ENCODE data around the gene GHSR. TPM values are rescaled to one million over a fixed set of nuclear protein-coding genes. Genes with fewer than 3 reads are reported as not detected.

The GHSR gene
- polyA plus RNA-seq, 1 of the 3 experiments (the other 2 are of a cell fraction) = not detected

DNA sequence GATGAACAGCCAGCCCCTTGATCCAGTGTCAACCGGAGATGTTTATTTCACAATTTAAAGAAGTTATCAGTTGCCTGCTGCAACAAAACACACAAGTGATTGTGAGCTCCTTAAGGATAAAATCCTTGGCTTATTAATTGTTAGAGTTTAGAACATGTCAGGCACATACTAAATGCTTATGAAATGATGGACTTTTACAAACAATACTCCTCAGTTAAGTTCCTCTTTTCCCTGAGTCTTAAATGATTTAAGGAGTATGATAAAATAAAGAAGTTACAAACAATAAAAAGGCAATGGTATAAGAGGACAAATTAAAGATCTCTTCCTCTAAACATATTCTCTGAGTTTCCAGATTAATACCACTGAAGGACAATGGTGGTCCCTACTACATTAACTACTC, 5.7 kb downstream of the GHSR start:
- H3K79me2 ChIP-seq (ENCODE audit: insufficient read depth) = no peaks in the 10 kb centered on the region
- H3K4me2 ChIP-seq = no peak overlapping the region
- ChIA-PET CTCF (interaction anchor here (1.8 to 2.4 kb wide), 2 partner anchors 19 to 35 kb away, joined by 4 to 9 read pairs; no protein-coding TSS in a partner anchor), POLR2A (no interaction called here)
- no peak overlapping the region for H2AFZ ChIP-seq (ENCODE audit: low read depth)
- H3K36me3 ChIP-seq (replicated peaks in 1 of 2; ENCODE audit: control insufficient read depth in 1 of 2, insufficient read depth in 2 of 2, low read length in 1 of 2) = no peaks in the 10 kb centered on the region
- H3K27ac ChIP-seq (ENCODE audit: low read depth in 2 of 2, low read length in 1 of 2) = no peak overlapping the region
- H3K4me1 ChIP-seq (ENCODE audit: control insufficient read depth in 1 of 2, insufficient read depth in 2 of 2, low read depth in 1 of 2, low read length in 1 of 2) = no peaks in the 10 kb centered on the region
- H3K27me3 ChIP-seq (ENCODE audit: insufficient read depth) = peaks cover 6% of the 10 kb centered on the region
- H3K4me3 ChIP-seq (ENCODE audit: low read depth in 2 of 2, low read length in 1 of 2) = no peak overlapping the region
- TF ChIP-seq REST (IDR thresholded peaks at IDR 0.05; ENCODE audit: low read depth, low read length) = no peak
- TF ChIP-seq YY1 (IDR thresholded peaks at IDR 0.05; ENCODE audit: low read depth) = no peak
- no peak for TF ChIP-seq GATA2 (CRISPR knock-in tag; IDR thresholded peaks at IDR 0.05)
- TF ChIP-seq USF1 (IDR thresholded peaks at IDR 0.05; ENCODE audit: borderline replicate concordance, low read depth) = no peak
- no peak for TF ChIP-seq ZBTB33 (IDR thresholded peaks at IDR 0.05; ENCODE audit: borderline replicate concordance, low read depth)
- TF ChIP-seq ELF1 (IDR thresholded peaks at IDR 0.05) = no peak
- no peak for TF ChIP-seq TEAD4 (IDR thresholded peaks at IDR 0.05; ENCODE audit: borderline replicate concordance, insufficient read depth)
- TF ChIP-seq TCF12 (IDR thresholded peaks at IDR 0.05) = no peak
- TF ChIP-seq EP300 (IDR thresholded peaks at IDR 0.05; ENCODE audit: borderline replicate concordance in 1 of 2, low read depth in 1 of 2, low read length in 1 of 2) = no peak
- no peak for TF ChIP-seq RXRA (IDR thresholded peaks at IDR 0.05; ENCODE audit: borderline replicate concordance, low read depth)
- no peak for TF ChIP-seq NRF1 (IDR thresholded peaks at IDR 0.05; ENCODE audit: low read depth, low read length)
- no peak for TF ChIP-seq RFX5 (IDR thresholded peaks at IDR 0.05; ENCODE audit: low read length)
- no peak for TF ChIP-seq SMC3 (IDR thresholded peaks at IDR 0.05; ENCODE audit: low read depth, low read length)
- no peak for TF ChIP-seq EZH2phosphoT487 (IDR thresholded peaks at IDR 0.05; ENCODE audit: borderline replicate concordance, low read depth)
- TF ChIP-seq, protein P1, sequence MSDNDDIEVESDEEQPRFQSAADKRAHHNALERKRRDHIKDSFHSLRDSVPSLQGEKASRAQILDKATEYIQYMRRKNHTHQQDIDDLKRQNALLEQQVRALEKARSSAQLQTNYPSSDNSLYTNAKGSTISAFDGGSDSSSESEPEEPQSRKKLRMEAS (IDR thresholded peaks at IDR 0.05; ENCODE audit: low read depth) = no peak
- no peak for TF ChIP-seq FOXM1 (IDR thresholded peaks at IDR 0.05; ENCODE audit: low read depth)
- WGBS (ENCODE audit: low lambda C conversion rate) = 85% methylated on average over 1 of the region's 1 CpG
- no peaks in the 10 kb centered on the region for H3K9me3 ChIP-seq
- H3K9ac ChIP-seq = no peak overlapping the region
- no peaks in the 10 kb centered on the region for H4K20me1 ChIP-seq (ENCODE audit: insufficient read depth)
- H3F3A ChIP-seq (replicated peaks; ENCODE audit: insufficient read depth) = no peaks in the 10 kb centered on the region
- DNase-seq = no peak
- no peaks in the 10 kb centered on the region for H3K9me2 ChIP-seq

All from SK-N-SH (cell line).